ENCODE measurements around the gene RAB11A. TPM values are rescaled to one million over a fixed set of nuclear protein-coding genes. Genes with fewer than 3 reads are reported as not detected.

RAB11A gene
- total RNA-seq, 2 experiments from 2014 or later = 98.5 to 102 TPM

GRCh38 chr15:65940618-65940909, 71.3 kb downstream of the RAB11A start:
- ATAC-seq (ENCODE audit: poor library complexity) (no peak), DNase-seq (no peak)
- Histone ChIP-seq H3K9me3 (ENCODE audit: control insufficient read depth in 1 of 2, insufficient read depth in 1 of 2, low read length in 2 of 2) (no peaks in the 10 kb centered on the region), H3K4me3 (ENCODE audit: low read length) (no peak overlapping the region), H3K4me1 (ENCODE audit: insufficient read depth, low read length) (peaks cover 4% of the 10 kb centered on the region), H3K27ac (ENCODE audit: low read depth in 1 of 2, low read length in 2 of 2) (no peak overlapping the region), H3K36me3 (ENCODE audit: insufficient read depth, low read length) (no peaks in the 10 kb centered on the region), H3K27me3 (ENCODE audit: control insufficient read depth in 1 of 2, insufficient read depth in 2 of 2, low read length in 2 of 2) (no peaks in the 10 kb centered on the region)
- no peaks in the 10 kb centered on the region for H3K27me3 Mint-ChIP-seq
- peaks cover 6% of the 10 kb centered on the region for H3K4me1 Mint-ChIP-seq (ENCODE audit: low read depth)
- H3K4me3 Mint-ChIP-seq = no peak overlapping the region
- POLR2A ChIA-PET = no interaction called here
- TF ChIP-seq CTCF (IDR thresholded peaks at IDR 0.05) = no peak
- CTCF ChIA-PET = no interaction called here
- no peaks in the 10 kb centered on the region for H3K36me3 Mint-ChIP-seq (ENCODE audit: low read depth)
- no peaks in the 10 kb centered on the region for H3K9me3 Mint-ChIP-seq
- intact Hi-C loops (cut with DNase I, micrococcal nuclease) = no loop called here
- H3K27ac Mint-ChIP-seq = no peak overlapping the region

Other genes starting within 250 kb of the RAB11A start
- 1 to 10 TPM; 2.2 to 2.3 TPM for gene SLC24A1, start 247.6 kb upstream of the RAB11A start, total RNA-seq
- gene DENND4A, start 77.2 kb upstream of the RAB11A start, total RNA-seq = 10 to 100 TPM; 64.1 to 69.6 TPM

All from CD4-positive, alpha-beta T cell (primary cell).